RWPE2 (cell line): ENCODE results near the gene PCDH15.

Source experiments
- ATAC-seq: fragments of 200-7000 bp; cut with Tn5 transposase; 3 replicates; pipeline ENCODE4 v1.9.1; 2021; ENCODE audit warnings: low read depth
- DNase-seq: peaks from one replicate; pipeline ENCODE4 v3.0.0-alpha.2; 2020; ENCODE audit warnings: low spot score
- H3K27ac ChIP-seq: fragments of 450-650 bp; 2 replicates; pipeline ENCODE4 v1.5.1; 2017; ENCODE audit warnings: mild to moderate bottlenecking; ENCODE audit not compliant: poor library complexity, severe bottlenecking
- H3K27me3 ChIP-seq: fragments of 250-450 bp; sonication (Bioruptor Pico); 2 replicates; pipeline ENCODE4 v1.5.1; 2021; ENCODE audit warnings: mild to moderate bottlenecking, moderate library complexity; ENCODE audit not compliant: insufficient read depth, poor library complexity, severe bottlenecking
- H3K36me3 ChIP-seq: fragments of 250-450 bp; sonication (Bioruptor Pico); 2 replicates; pipeline ENCODE4 v1.5.1; 2020; ENCODE audit warnings: low read depth, mild to moderate bottlenecking, moderate library complexity
- H3K4me1 ChIP-seq: fragments of 250-450 bp; sonication (Bioruptor Pico); 2 replicates; pipeline ENCODE4 v1.5.1; 2021; ENCODE audit warnings: mild to moderate bottlenecking, moderate library complexity; ENCODE audit not compliant: insufficient read depth, poor library complexity, severe bottlenecking
- H3K4me3 ChIP-seq: fragments of 250-450 bp; sonication (Bioruptor Pico); 2 replicates; pipeline ENCODE4 v1.5.1; 2021; ENCODE audit warnings: mild to moderate bottlenecking, moderate library complexity; ENCODE audit not compliant: severe bottlenecking
- H3K9me3 ChIP-seq: fragments of 250-450 bp; sonication (Bioruptor Pico); 2 replicates; pipeline ENCODE4 v1.5.1; 2021; ENCODE audit warnings: mild to moderate bottlenecking, moderate library complexity; ENCODE audit not compliant: severe bottlenecking
- TF ChIP-seq, protein P1 (sequence below): fragments of 450-650 bp; IDR thresholded peaks from one replicate; pipeline ENCODE4 v1.5.1; 2017; ENCODE audit warnings: mild to moderate bottlenecking, moderate library complexity; ENCODE audit not compliant: poor library complexity, severe bottlenecking

Gene PCDH15

DNA sequence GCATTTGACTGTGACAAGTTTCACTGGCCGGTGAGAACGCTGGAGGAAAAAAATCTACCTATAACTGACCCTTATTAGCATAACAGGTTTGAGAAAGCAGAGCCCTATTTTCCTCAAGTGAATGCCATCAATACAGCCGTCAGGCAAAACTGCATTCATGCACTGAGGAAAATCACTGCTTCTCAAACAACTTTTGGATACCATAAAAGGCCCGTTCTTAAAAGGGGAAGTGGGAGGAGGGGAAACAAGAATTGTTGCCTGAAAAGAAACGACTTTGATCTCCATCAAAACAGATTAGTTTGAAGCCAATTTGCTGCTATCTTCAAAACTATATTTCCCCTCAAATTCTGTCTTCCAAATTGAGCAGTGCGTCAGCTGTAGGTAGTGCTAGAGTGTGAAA is 670.6 kb downstream of the PCDH15 start:
- DNase-seq (no peak), ATAC-seq (no peak)
- Histone ChIP-seq H3K9me3 (no peaks in the 10 kb centered on the region), H3K4me1 (peaks cover 5% of the 10 kb centered on the region), H3K4me3 (no peak overlapping the region), H3K27ac (no peak overlapping the region), H3K36me3 (no peaks in the 10 kb centered on the region), H3K27me3 (no peaks in the 10 kb centered on the region)
- TF ChIP-seq, protein P1, sequence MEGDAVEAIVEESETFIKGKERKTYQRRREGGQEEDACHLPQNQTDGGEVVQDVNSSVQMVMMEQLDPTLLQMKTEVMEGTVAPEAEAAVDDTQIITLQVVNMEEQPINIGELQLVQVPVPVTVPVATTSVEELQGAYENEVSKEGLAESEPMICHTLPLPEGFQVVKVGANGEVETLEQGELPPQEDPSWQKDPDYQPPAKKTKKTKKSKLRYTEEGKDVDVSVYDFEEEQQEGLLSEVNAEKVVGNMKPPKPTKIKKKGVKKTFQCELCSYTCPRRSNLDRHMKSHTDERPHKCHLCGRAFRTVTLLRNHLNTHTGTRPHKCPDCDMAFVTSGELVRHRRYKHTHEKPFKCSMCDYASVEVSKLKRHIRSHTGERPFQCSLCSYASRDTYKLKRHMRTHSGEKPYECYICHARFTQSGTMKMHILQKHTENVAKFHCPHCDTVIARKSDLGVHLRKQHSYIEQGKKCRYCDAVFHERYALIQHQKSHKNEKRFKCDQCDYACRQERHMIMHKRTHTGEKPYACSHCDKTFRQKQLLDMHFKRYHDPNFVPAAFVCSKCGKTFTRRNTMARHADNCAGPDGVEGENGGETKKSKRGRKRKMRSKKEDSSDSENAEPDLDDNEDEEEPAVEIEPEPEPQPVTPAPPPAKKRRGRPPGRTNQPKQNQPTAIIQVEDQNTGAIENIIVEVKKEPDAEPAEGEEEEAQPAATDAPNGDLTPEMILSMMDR: no peak

DNA sequence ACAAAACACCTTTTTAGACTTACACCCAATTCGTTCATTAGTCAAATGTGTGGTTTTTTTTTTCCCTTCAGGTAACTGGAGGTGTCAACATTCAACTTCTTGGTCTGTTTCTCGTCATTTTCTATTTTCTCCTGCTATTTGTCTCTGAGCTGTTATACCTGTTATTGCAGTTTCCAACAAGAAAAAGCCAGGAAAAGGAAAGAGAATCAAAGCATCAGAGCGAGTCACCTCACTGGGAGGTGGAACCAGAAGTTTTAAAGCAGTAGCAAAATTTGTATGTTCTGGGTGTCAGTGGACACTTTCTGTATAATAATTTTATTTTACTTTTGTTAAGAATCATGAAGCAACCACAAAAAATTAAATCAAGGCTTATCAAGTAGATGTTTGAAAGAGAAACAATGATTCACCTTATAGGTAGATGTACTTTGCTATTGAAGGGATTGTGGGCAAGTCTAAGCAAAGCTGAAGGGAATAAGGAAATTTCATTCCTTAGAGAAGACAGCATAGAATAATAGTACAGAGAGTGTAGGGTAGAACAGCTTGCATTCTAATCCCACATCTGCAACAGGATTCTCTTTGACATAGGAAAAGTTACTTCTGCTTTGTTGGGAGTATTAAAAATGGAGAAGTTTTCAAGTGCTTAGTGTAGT is 675.8 kb downstream of the PCDH15 start:
- H3K4me1 ChIP-seq: peaks cover 27% of the 10 kb centered on the region
- DNase-seq (no peak), ATAC-seq (peak; percentile 82)
- peak overlapping the region; percentile 92 for H3K27ac ChIP-seq
- no peak overlapping the region for H3K4me3 ChIP-seq
- H3K9me3 ChIP-seq: no peaks in the 10 kb centered on the region
- no peaks in the 10 kb centered on the region for H3K27me3 ChIP-seq
- no peaks in the 10 kb centered on the region for H3K36me3 ChIP-seq
- TF ChIP-seq, protein P1: no peak

- DNase-seq: no peak
Measured at GRCh38 chr10:54124209-54124885, 676.7 kb downstream of the PCDH15 start.

DNA sequence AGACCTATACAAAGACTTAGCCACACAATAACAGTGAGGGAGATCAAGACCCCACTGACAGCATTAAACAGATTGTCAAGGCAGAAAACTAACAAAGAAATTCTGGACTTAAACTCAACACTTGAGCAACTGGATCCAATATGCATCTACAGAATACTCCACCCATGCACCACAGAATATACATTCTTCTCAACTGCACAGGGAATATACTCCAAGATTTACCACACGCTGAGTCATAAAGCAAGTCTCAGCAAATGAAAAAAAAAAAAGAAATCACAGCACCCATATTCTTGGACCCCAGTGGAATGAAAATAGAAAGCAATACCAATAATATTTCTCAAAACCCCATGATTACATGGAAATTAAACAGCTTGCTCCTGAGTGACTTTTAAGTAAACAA is 680.2 kb downstream of the PCDH15 start:
- Histone ChIP-seq H3K36me3 (no peaks in the 10 kb centered on the region), H3K4me3 (no peak overlapping the region), H3K27ac (no peak overlapping the region), H3K9me3 (no peaks in the 10 kb centered on the region), H3K4me1 (peaks cover 27% of the 10 kb centered on the region), H3K27me3 (no peaks in the 10 kb centered on the region)
- no peak for DNase-seq
- TF ChIP-seq, protein P1: no peak
- ATAC-seq: peak; percentile 30; the same call in 1 of the 3 replicates

More at GRCh38 chr10:54124209-54124885, 676.7 kb downstream of the PCDH15 start:
- H3K4me3 ChIP-seq: no peak overlapping the region
- ATAC-seq: peak; percentile 87
- peaks cover 27% of the 10 kb centered on the region for H3K4me1 ChIP-seq
- H3K27ac ChIP-seq: peak overlapping the region; percentile 92
- no peaks in the 10 kb centered on the region for H3K27me3 ChIP-seq
- H3K36me3 ChIP-seq: no peaks in the 10 kb centered on the region
- TF ChIP-seq, protein P1: no peak
- no peaks in the 10 kb centered on the region for H3K9me3 ChIP-seq

DNA sequence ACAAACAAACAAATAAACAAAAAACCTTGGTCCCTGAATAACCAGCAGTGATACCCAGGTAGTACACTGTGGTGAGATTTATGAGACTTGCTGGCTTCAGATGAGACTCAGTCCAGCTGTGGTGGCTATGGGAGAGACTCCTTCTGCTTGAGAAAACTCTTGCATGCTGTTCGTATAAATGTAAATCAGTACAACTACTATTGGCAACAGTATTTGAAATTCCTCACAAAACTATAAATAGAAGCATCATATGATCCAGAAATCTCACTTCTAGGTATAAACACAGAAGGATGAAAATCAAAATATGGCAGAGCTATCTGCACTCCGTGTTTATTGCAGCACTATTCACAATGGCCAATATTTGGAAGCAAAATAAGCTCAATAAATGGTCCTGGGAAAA is 692.1 kb downstream of the PCDH15 start:
- DNase-seq (no peak), ATAC-seq (no peak)
- Histone ChIP-seq H3K27me3 (no peaks in the 10 kb centered on the region), H3K36me3 (no peaks in the 10 kb centered on the region), H3K4me3 (no peak overlapping the region), H3K27ac (no peak overlapping the region), H3K9me3 (no peaks in the 10 kb centered on the region), H3K4me1 (no peaks in the 10 kb centered on the region)
- TF ChIP-seq, protein P1: no peak
